Neural cell (in vitro differentiated cells): Measurements from ENCODE around the gene TMEM132C.

Source experiments
- EP300 ChIP-seq: fragments of 450-650 bp; conservative IDR thresholded peaks from 2 replicates; pipeline ENCODE4 v1.6.1; 2014; ENCODE audit warnings: antibody characterized with exemption, mild to moderate bottlenecking, moderate library complexity; ENCODE audit not compliant: poor library complexity, severe bottlenecking
- EZH2 ChIP-seq: fragments of 200-600, 300-800 bp; shearing (Covaris generic), sonication (generic); IDR thresholded peaks from 2 replicates; pipeline ENCODE4 v1.6.1; 2014; ENCODE audit warnings: antibody characterized with exemption, low read length, borderline replicate concordance, mild to moderate bottlenecking; ENCODE audit not compliant: insufficient read depth, poor library complexity, severe bottlenecking
- MXI1 ChIP-seq: fragments of 450-650 bp; conservative IDR thresholded peaks from 2 replicates; pipeline ENCODE4 v1.6.1; 2014; ENCODE audit warnings: antibody characterized with exemption, mild to moderate bottlenecking; ENCODE audit not compliant: poor library complexity, severe bottlenecking
- POLR2AphosphoS5 ChIP-seq: IDR thresholded peaks from 2 replicates; pipeline ENCODE4 v1.6.1; 2012
- RAD21 ChIP-seq: fragments of 450-650 bp; conservative IDR thresholded peaks from 2 replicates; pipeline ENCODE4 v1.6.1; 2014; ENCODE audit warnings: antibody characterized with exemption, mild to moderate bottlenecking, moderate library complexity
- SMC3 ChIP-seq: fragments of 450-650 bp; conservative IDR thresholded peaks from 2 replicates; pipeline ENCODE4 v1.6.1; 2014; ENCODE audit warnings: antibody characterized with exemption, mild to moderate bottlenecking, moderate library complexity; ENCODE audit not compliant: poor library complexity
- TF ChIP-seq, protein P1 (sequence below): fragments of 450-650 bp; IDR thresholded peaks from 2 replicates; pipeline ENCODE4 v1.5.1; 2014; ENCODE audit warnings: antibody characterized with exemption, mild to moderate bottlenecking, moderate library complexity; ENCODE audit not compliant: poor library complexity, severe bottlenecking
- TF ChIP-seq, protein P2 (sequence below): IDR thresholded peaks from 2 replicates; pipeline ENCODE4 v1.6.1; 2012; ENCODE audit warnings: borderline replicate concordance

DNA sequence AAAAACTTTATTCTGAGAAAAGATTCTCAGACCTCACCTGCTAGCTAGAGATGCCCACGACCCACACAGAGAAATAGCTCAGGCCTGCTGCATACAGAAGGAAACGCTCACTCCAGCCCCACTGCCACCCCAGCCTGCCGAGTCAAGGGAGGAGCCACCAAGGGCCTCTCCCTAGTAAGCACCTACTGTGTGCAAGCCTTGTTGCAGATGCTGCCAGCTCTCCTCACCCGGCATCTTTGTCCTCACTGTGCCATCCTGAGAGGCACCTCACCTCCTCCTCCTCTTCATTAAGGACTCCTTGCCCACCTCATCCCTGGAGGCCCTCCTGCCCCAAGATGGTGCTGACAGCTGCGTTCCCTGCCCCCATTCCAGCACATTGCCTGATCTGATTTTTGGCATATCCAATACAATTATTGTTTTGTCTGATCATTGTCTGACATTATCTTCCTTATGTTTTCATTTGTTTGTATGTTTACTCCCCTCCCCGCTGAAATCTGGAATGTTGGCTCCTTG lies 359.9 kb downstream of the TMEM132C start:
- no peak for TF ChIP-seq MXI1
- TF ChIP-seq, protein P1, sequence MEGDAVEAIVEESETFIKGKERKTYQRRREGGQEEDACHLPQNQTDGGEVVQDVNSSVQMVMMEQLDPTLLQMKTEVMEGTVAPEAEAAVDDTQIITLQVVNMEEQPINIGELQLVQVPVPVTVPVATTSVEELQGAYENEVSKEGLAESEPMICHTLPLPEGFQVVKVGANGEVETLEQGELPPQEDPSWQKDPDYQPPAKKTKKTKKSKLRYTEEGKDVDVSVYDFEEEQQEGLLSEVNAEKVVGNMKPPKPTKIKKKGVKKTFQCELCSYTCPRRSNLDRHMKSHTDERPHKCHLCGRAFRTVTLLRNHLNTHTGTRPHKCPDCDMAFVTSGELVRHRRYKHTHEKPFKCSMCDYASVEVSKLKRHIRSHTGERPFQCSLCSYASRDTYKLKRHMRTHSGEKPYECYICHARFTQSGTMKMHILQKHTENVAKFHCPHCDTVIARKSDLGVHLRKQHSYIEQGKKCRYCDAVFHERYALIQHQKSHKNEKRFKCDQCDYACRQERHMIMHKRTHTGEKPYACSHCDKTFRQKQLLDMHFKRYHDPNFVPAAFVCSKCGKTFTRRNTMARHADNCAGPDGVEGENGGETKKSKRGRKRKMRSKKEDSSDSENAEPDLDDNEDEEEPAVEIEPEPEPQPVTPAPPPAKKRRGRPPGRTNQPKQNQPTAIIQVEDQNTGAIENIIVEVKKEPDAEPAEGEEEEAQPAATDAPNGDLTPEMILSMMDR = no peak
- TF ChIP-seq, protein P2, sequence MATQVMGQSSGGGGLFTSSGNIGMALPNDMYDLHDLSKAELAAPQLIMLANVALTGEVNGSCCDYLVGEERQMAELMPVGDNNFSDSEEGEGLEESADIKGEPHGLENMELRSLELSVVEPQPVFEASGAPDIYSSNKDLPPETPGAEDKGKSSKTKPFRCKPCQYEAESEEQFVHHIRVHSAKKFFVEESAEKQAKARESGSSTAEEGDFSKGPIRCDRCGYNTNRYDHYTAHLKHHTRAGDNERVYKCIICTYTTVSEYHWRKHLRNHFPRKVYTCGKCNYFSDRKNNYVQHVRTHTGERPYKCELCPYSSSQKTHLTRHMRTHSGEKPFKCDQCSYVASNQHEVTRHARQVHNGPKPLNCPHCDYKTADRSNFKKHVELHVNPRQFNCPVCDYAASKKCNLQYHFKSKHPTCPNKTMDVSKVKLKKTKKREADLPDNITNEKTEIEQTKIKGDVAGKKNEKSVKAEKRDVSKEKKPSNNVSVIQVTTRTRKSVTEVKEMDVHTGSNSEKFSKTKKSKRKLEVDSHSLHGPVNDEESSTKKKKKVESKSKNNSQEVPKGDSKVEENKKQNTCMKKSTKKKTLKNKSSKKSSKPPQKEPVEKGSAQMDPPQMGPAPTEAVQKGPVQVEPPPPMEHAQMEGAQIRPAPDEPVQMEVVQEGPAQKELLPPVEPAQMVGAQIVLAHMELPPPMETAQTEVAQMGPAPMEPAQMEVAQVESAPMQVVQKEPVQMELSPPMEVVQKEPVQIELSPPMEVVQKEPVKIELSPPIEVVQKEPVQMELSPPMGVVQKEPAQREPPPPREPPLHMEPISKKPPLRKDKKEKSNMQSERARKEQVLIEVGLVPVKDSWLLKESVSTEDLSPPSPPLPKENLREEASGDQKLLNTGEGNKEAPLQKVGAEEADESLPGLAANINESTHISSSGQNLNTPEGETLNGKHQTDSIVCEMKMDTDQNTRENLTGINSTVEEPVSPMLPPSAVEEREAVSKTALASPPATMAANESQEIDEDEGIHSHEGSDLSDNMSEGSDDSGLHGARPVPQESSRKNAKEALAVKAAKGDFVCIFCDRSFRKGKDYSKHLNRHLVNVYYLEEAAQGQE = no peak
- TF ChIP-seq RAD21 = no peak
- no peak for TF ChIP-seq EP300
- TF ChIP-seq POLR2AphosphoS5 = no peak
- TF ChIP-seq SMC3 = no peak
- no peak for TF ChIP-seq EZH2
